H9 (cell line): ENCODE measurements around the gene KIF26B. TPM values are rescaled to one million over a fixed set of nuclear protein-coding genes. Genes with fewer than 3 reads are reported as not detected.
A peak's percentile ranks its signal among the peaks of the same experiment; 100 is the strongest.

Experiments
- DNase-seq: peaks from one replicate; pipeline ENCODE4 v3.0.0-alpha.2; 2017
- H2AFZ ChIP-seq: one replicate; pipeline ENCODE4 v1.6.1; 2013; ENCODE audit warnings: mild to moderate bottlenecking, low read length, control low read depth, moderate library complexity
- H2AK5ac ChIP-seq: 2 replicates; pipeline ENCODE4 v1.6.1; 2013; ENCODE audit warnings: low read length, control low read depth, mixed read lengths; ENCODE audit not compliant: insufficient read length
- H2BK120ac ChIP-seq: one replicate; pipeline ENCODE4 v1.6.1; 2013; ENCODE audit warnings: low read depth, mild to moderate bottlenecking, low read length, control low read depth, inconsistent platforms; ENCODE audit not compliant: poor library complexity, severe bottlenecking
- H2BK12ac ChIP-seq: 2 replicates; pipeline ENCODE4 v1.6.1; 2013; ENCODE audit warnings: low read length, control low read depth, mixed read lengths, low read depth; ENCODE audit not compliant: insufficient read length
- H2BK15ac ChIP-seq: 2 replicates; pipeline ENCODE4 v1.6.1; 2013; ENCODE audit warnings: low read depth, low read length, control low read depth
- H2BK20ac ChIP-seq: one replicate; pipeline ENCODE4 v1.6.1; 2013; ENCODE audit warnings: low read depth, mild to moderate bottlenecking, low read length, control low read depth, inconsistent platforms; ENCODE audit not compliant: poor library complexity, severe bottlenecking
- H2BK5ac ChIP-seq: 2 replicates; pipeline ENCODE4 v1.6.1; 2013; ENCODE audit warnings: low read length, control low read depth, mixed read lengths; ENCODE audit not compliant: insufficient read length
- H3K14ac ChIP-seq: 2 replicates; pipeline ENCODE4 v1.6.1; 2013; ENCODE audit warnings: low read length, control low read depth; ENCODE audit not compliant: insufficient read depth
- H3K18ac ChIP-seq: 2 replicates; pipeline ENCODE4 v1.6.1; 2013; ENCODE audit warnings: low read depth, mild to moderate bottlenecking, mixed read lengths, low read length, control low read depth; ENCODE audit not compliant: insufficient read length
- H3K23ac ChIP-seq: 2 replicates; pipeline ENCODE4 v1.6.1; 2013; ENCODE audit warnings: low read length, control low read depth, mixed read lengths, low read depth; ENCODE audit not compliant: insufficient read length
- H3K23me2 ChIP-seq: 2 replicates; pipeline ENCODE4 v1.6.1; 2013; ENCODE audit warnings: low read depth, mild to moderate bottlenecking, mixed read lengths, low read length, control low read depth; ENCODE audit not compliant: insufficient read length, poor library complexity, severe bottlenecking
- H3K27ac ChIP-seq: 2 replicates; pipeline ENCODE4 v1.5.1; 2013; ENCODE audit warnings: low read length, control low read depth, mixed read lengths, low read depth; ENCODE audit not compliant: insufficient read length
- H3K27me3 ChIP-seq: 2 replicates; pipeline ENCODE4 v1.6.1; 2013; ENCODE audit warnings: low read length, control low read depth, inconsistent platforms; ENCODE audit not compliant: insufficient read depth
- H3K4ac ChIP-seq: 2 replicates; pipeline ENCODE4 v1.6.1; 2013; ENCODE audit warnings: low read depth, mild to moderate bottlenecking, control low read depth, inconsistent platforms, low read length, moderate library complexity
- H3K4me1 ChIP-seq: 2 replicates; pipeline ENCODE4 v1.6.1; 2013; ENCODE audit warnings: low read length, control low read depth, inconsistent platforms; ENCODE audit not compliant: insufficient read depth
- H3K4me2 ChIP-seq: 2 replicates; pipeline ENCODE4 v1.6.1; 2013; ENCODE audit warnings: low read length, control low read depth, mixed read lengths; ENCODE audit not compliant: insufficient read length, insufficient read depth
- H3K56ac ChIP-seq: 2 replicates; pipeline ENCODE4 v1.6.1; 2013; ENCODE audit warnings: low read depth, mild to moderate bottlenecking, mixed read lengths, low read length, control low read depth; ENCODE audit not compliant: insufficient read length
- H3K79me1 ChIP-seq: 2 replicates; pipeline ENCODE4 v1.6.1; 2013; ENCODE audit warnings: low read depth, mild to moderate bottlenecking, moderate library complexity, low read length, control low read depth, inconsistent platforms; ENCODE audit not compliant: insufficient read depth, poor library complexity, severe bottlenecking
- H3K79me2 ChIP-seq: 2 replicates; pipeline ENCODE4 v1.6.1; 2013; ENCODE audit warnings: low read length, control low read depth, inconsistent platforms; ENCODE audit not compliant: insufficient read depth
- H3K9ac ChIP-seq: 2 replicates; pipeline ENCODE4 v1.6.1; 2013; ENCODE audit warnings: low read length, control low read depth, mixed read lengths; ENCODE audit not compliant: insufficient read length; ENCODE audit errors: extremely low read depth
- H3K9me3 ChIP-seq: one replicate; pipeline ENCODE4 v1.6.1; 2013; ENCODE audit warnings: low read depth, low read length, inconsistent platforms; ENCODE audit not compliant: control insufficient read depth
- H3T11ph ChIP-seq: one replicate; pipeline ENCODE4 v1.6.1; 2013; ENCODE audit warnings: mild to moderate bottlenecking, low read length, control low read depth, inconsistent platforms
- H4K20me1 ChIP-seq: one replicate; pipeline ENCODE4 v1.6.1; 2013; ENCODE audit not compliant: control insufficient read depth, insufficient read length, insufficient read depth
- H4K5ac ChIP-seq: 2 replicates; pipeline ENCODE4 v1.6.1; 2013; ENCODE audit warnings: low read depth, mild to moderate bottlenecking, mixed read lengths, low read length, control low read depth; ENCODE audit not compliant: insufficient read length
- H4K8ac ChIP-seq: replicated peaks from 2 replicates; pipeline ENCODE4 v1.6.1; 2013; ENCODE audit warnings: low read length, control low read depth, mixed read lengths, low read depth; ENCODE audit not compliant: insufficient read length
- H4K91ac ChIP-seq: 2 replicates; pipeline ENCODE4 v1.6.1; 2013; ENCODE audit warnings: low read depth, mild to moderate bottlenecking, moderate library complexity, mixed read lengths, low read length, control low read depth; ENCODE audit not compliant: insufficient read length
- H3K27ac Mint-ChIP-seq, 3 experiments: 2 replicates in 2 of 3; 3 replicates in 1 of 3; pipeline ENCODE4 v1.8.0; 2020 to 2021; ENCODE audit warnings: mixed read lengths in 3 of 3, mild to moderate bottlenecking in 1 of 3, moderate library complexity in 1 of 3
- H3K27me3 Mint-ChIP-seq: 2 replicates; pipeline ENCODE4 v1.8.0; 2021; ENCODE audit warnings: low read depth, mild to moderate bottlenecking, moderate library complexity, mixed read lengths
- H3K36me3 Mint-ChIP-seq, 3 experiments: 2 replicates in 2 of 3; 3 replicates in 1 of 3; pipeline ENCODE4 v1.8.0; 2020 to 2021; ENCODE audit warnings: low read depth in 3 of 3, mixed read lengths in 3 of 3; ENCODE audit not compliant: insufficient read depth in 1 of 3
- H3K4me1 Mint-ChIP-seq, 2 experiments: 2 replicates each; pipeline ENCODE4 v1.8.0; 2020; ENCODE audit warnings: mixed read lengths in 2 of 2
- H3K4me3 Mint-ChIP-seq, 2 experiments: 2 replicates in 1 of 2; 3 replicates in 1 of 2; pipeline ENCODE4 v1.8.0; 2020 to 2021; ENCODE audit warnings: mild to moderate bottlenecking in 2 of 2, mixed read lengths in 2 of 2, moderate library complexity in 1 of 2
- H3K9me3 Mint-ChIP-seq, 2 experiments: 2 replicates in 1 of 2; 3 replicates in 1 of 2; pipeline ENCODE4 v1.8.0; 2020; ENCODE audit warnings: mild to moderate bottlenecking in 2 of 2, mixed read lengths in 2 of 2, moderate library complexity in 1 of 2
- CTCF ChIP-seq: fragments of 200-600 bp; sonication (generic); conservative IDR thresholded peaks from 3 replicates; pipeline ENCODE4 v1.8.0; 2021; ENCODE audit warnings: antibody characterized with exemption, mild to moderate bottlenecking
- WGBS: extraction: QIAGEN DNeasy Blood & Tissue Kit; methylation state at CpG from one replicate; pipeline ENCODE4 v1.1.7; 2013; ENCODE audit warnings: missing lambda C conversion rate, low lambda C conversion rate, mixed read lengths; ENCODE audit not compliant: insufficient read length; ENCODE audit errors: extremely low coverage; 5-methylcytosine and 5-hydroxymethylcytosine counted together
- total RNA-seq: library from RNA; stranded (reverse); gene quantifications from 2 replicates; pipeline ENCODE4 v1.2.1, GENCODE V29; 2021

KIF26B gene
- total RNA-seq, 1 experiment from 2014 or later, result 0.13 TPM

- peaks cover 0 to 4% of the 10 kb centered on the region in 2 experiments; a peak in 1 of 4 replicates for H3K4me1 Mint-ChIP-seq
- no CpG with 5 or more reads among the region's 1 CpG for WGBS
Observed at GRCh38 chr1:245434280-245434679, 279.5 kb downstream of the KIF26B start.

More at GRCh38 chr1:245434280-245434679, 279.5 kb downstream of the KIF26B start:
- H3K27ac Mint-ChIP-seq, result no peak overlapping the region
- Histone ChIP-seq H3K4me2 (no peak overlapping the region), H2AFZ (no peak overlapping the region), H2BK15ac (no peak overlapping the region), H3K9me3 (no peaks in the 10 kb centered on the region), H2BK120ac (no peak overlapping the region), H3K9ac (no peak overlapping the region), H3T11ph (no peak overlapping the region), H3K23me2 (no peaks in the 10 kb centered on the region), H4K5ac (no peak overlapping the region), H2BK5ac (no peak overlapping the region), H4K8ac (no peak overlapping the region), H2BK20ac (no peak overlapping the region), H3K18ac (no peak overlapping the region), H3K14ac (no peak overlapping the region), H4K20me1 (no peaks in the 10 kb centered on the region), H2BK12ac (no peak overlapping the region), H3K23ac (no peak overlapping the region), H3K27ac (no peak overlapping the region), H3K27me3 (no peaks in the 10 kb centered on the region), H2AK5ac (no peak overlapping the region), H3K4ac (no peak overlapping the region), H3K56ac (no peak overlapping the region), H3K4me1 (no peaks in the 10 kb centered on the region), H3K79me1 (no peaks in the 10 kb centered on the region), H4K91ac (no peak overlapping the region), H3K79me2 (no peaks in the 10 kb centered on the region)
- no peak overlapping the region for H3K4me3 Mint-ChIP-seq
- H3K27me3 Mint-ChIP-seq, result no peaks in the 10 kb centered on the region
- DNase-seq, result no peak
- TF ChIP-seq CTCF, result peak; percentile 42; the same call in 2 of the 3 replicates
- no peaks in the 10 kb centered on the region for H3K36me3 Mint-ChIP-seq
- peaks cover 0 to 2% of the 10 kb centered on the region in 2 experiments; a peak in 1 of 5 replicates for H3K9me3 Mint-ChIP-seq
